Ovary (tissue), 9 donors: ENCODE measurements around the gene SYTL3. TPM values are rescaled to one million over a fixed set of nuclear protein-coding genes. Genes with fewer than 3 reads are reported as not detected.

Experiments used
- DNase-seq, 5 donors: peaks; one replicate each; pipeline ENCODE4 v3.0.0-alpha.2; 2019 to 2020
- H3K27ac ChIP-seq, 2 donors: fragments of 200-600 bp; one replicate each; pipeline versions ENCODE4 v1.5.1 to v1.8.0; 2019 to 2022
- H3K27me3 ChIP-seq: fragments of 200-600 bp; one replicate; pipeline ENCODE4 v1.8.0; 2022
- H3K36me3 ChIP-seq: fragments of 200-600 bp; sonication (generic); one replicate; pipeline ENCODE4 v1.5.1; 2019
- H3K4me1 ChIP-seq: one replicate; pipeline ENCODE4 v1.8.1; 2013; ENCODE audit warnings: mild to moderate bottlenecking, moderate library complexity; ENCODE audit not compliant: insufficient read depth
- H3K4me3 ChIP-seq: fragments of 200-600 bp; sonication (generic); one replicate; pipeline ENCODE4 v1.5.1; 2017
- H3K9me3 ChIP-seq, 2 donors: fragments of 200-600 bp in 1 of 2; sonication (generic) in 1 of 2; one replicate each; pipeline versions ENCODE4 v1.5.1 to v1.8.1; 2013 to 2019; ENCODE audit warnings: mild to moderate bottlenecking in 1 of 2, moderate library complexity in 1 of 2
- EP300 ChIP-seq: sonication (generic); formaldehyde crosslinking; IDR thresholded peaks from one replicate; pipeline ENCODE4 v1.6.1; 2017; ENCODE audit warnings: antibody characterized with exemption
- POLR2A ChIP-seq: fragments of 450-650 bp; IDR thresholded peaks from one replicate; pipeline ENCODE4 v1.6.1; 2017; ENCODE audit warnings: antibody characterized with exemption, mild to moderate bottlenecking, moderate library complexity
- WGBS, 3 donors: extraction: QIAGEN DNeasy Blood & Tissue Kit in 1 of 3; methylation state at CpG; one replicate each; pipeline versions ENCODE4 v1.1.5 to v1.1.7; 2013 to 2017; 5-methylcytosine and 5-hydroxymethylcytosine counted together
- intact Hi-C, 4 donors: fragments of 100-400 bp; cut with DNase I; formaldehyde crosslinking; loops; one replicate each; pipeline versions ENCODE4 v1.11.0 to v1.15.1; 2022 to 2023
- polyA plus RNA-seq, 2 donors: library from polyadenylated mRNA; stranded (reverse); fragments of 200-250 nt in 1 of 2; fragments of 350-450 nt in 1 of 2; fragmentation: Illumina TruSeq in 1 of 2; extraction: RNeasy Lipid Tissue Mini Kit (QIAGEN cat#74804) in 1 of 2; gene quantifications; one replicate each; pipeline ENCODE4 v1.2.3, GENCODE V29; 2013 to 2014
- total RNA-seq, 7 donors: library from RNA; depleted of rRNA in 2 of 7; stranded (reverse); fragments of >200 nt in 2 of 7; fragmentation: NEBNext Ultra II Directional in 3 of 7; extraction: Animal tissue kit (Norgen Biotek cat#: 25700) in 3 of 7; gene quantifications; one replicate each; pipeline versions ENCODE4 v1.1.0 to v1.2.4, GENCODE V29; 2016 to 2023
- TF ChIP-seq, protein P1 (sequence below), 3 donors: fragments of 450-650 bp in 2 of 3; fragments of 200-600 bp in 1 of 3; IDR thresholded peaks; one replicate each; pipeline versions ENCODE4 v1.5.1 to v1.8.0; 2016 to 2022; ENCODE audit warnings: antibody characterized with exemption in 3 of 3, mild to moderate bottlenecking in 1 of 3
- donor health status: DM: no; HTN: no; CAD: no; lungs with moderate emphysema.
- donor health status: DM: no; HTN: no; CAD: no.
- donor health status: Bipolar disorder and iron deficiency.
- donor health status: DM: yes; HTN: yes; CAD: no.
- donor health status: DM: no; HTN: no; CAD: no.
- donor health status: DM: yes; HTN: yes; CAD: no.

Gene SYTL3
- total and polyA plus RNA-seq, 9 donors = 1.7 to 7.8 (median 2.5) TPM

DNA sequence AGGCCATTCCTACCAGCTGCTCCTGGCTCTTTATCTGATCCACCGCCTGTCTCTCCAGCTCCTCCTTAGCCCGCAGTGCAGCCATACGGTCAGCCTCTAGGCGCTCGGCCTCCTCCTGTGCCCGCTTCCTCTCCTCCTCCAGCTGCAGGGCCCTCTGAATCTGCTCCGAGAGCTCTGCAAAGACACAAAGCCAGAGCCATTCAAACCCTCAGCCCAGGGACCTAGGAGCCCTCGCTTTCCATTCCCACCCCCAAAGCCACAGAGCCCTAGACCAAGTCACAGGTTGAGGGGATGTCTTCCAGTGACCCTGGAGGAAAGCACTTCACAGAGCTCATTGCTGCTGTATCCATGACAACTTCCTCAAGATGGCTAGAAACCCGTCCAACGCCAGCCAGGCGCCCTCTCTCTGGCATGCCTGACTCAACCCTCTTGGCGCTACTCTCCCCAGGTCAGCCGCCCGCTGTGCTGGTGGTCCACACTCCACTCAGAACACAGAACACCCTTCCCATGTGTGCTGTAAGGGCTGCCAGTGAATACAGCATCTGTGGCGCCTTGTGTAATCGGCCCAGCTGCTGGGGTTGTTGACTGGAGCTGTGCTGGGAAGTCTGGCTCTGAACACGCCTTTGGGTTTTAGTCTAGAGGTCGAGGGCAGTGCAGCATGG lies 120.0 kb downstream of the SYTL3 start:
- H3K4me1 ChIP-seq = peaks cover 3% of the 10 kb centered on the region
- intact Hi-C loops = no loop called here
- no peaks in the 10 kb centered on the region for H3K9me3 ChIP-seq
- no peak overlapping the region for H3K4me3 ChIP-seq
- whole genome bisulfite sequencing, 3 donors = 88 to 91% (median 90%) methylated on average over 18 of the region's 18 CpGs
- DNase-seq = peak in 1 of 5 donors; percentile 21
- TF ChIP-seq, protein P1, sequence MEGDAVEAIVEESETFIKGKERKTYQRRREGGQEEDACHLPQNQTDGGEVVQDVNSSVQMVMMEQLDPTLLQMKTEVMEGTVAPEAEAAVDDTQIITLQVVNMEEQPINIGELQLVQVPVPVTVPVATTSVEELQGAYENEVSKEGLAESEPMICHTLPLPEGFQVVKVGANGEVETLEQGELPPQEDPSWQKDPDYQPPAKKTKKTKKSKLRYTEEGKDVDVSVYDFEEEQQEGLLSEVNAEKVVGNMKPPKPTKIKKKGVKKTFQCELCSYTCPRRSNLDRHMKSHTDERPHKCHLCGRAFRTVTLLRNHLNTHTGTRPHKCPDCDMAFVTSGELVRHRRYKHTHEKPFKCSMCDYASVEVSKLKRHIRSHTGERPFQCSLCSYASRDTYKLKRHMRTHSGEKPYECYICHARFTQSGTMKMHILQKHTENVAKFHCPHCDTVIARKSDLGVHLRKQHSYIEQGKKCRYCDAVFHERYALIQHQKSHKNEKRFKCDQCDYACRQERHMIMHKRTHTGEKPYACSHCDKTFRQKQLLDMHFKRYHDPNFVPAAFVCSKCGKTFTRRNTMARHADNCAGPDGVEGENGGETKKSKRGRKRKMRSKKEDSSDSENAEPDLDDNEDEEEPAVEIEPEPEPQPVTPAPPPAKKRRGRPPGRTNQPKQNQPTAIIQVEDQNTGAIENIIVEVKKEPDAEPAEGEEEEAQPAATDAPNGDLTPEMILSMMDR (IDR thresholded peaks at IDR 0.05) = no peak
- TF ChIP-seq POLR2A (no peak), EP300 (no peak)
- no peak overlapping the region for H3K27ac ChIP-seq
- no peaks in the 10 kb centered on the region for H3K27me3 ChIP-seq
- H3K36me3 ChIP-seq = no peaks in the 10 kb centered on the region

- intact Hi-C loops = no loop called here
Measured at GRCh38 chr6:158770533-158771330, 120.9 kb downstream of the SYTL3 start.

DNA sequence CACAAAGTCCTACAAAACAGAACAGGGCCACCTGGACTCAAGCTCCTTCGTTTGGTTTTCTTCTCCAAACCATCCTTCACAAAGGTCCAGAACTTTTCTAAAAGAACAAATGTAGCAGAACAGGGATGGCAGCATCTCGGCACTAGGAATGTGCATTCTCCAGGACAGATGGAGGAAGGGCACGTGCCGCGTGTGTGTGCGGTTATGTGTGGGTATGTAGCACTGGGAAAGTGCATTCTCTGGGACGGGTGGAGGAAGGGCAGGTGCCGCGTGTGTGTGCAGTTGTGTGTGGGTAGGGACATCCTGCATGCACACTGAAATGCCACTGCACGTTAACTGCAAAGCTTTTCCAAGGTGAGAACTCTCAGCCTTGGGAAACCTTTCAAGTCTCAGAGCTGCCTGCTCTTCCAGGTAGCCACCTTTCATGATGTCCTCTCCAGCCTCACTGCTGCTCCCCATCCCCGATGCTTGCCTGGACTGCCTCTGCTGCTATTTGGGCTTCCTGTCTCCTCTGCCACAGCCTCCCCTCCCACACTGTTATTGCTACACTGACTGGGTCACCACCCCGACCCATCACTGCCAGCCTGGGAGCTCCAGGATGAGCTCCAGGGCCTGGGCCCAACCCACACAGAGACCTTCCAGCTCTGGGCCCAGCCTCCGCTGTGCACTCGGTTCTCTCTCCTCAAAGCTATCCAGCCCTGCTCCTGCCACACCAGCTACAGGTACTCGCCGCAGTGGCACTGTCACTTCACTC lies 121.7 kb downstream of the SYTL3 start:
- H3K9me3 ChIP-seq = no peaks in the 10 kb centered on the region
- no peak for DNase-seq
- 91 to 93% (median 92%) methylated on average over 16 of the region's 16 CpGs for WGBS, 3 donors
- intact Hi-C loops = no loop called here
- no peak overlapping the region for H3K4me3 ChIP-seq
- TF ChIP-seq, protein P1 (IDR thresholded peaks at IDR 0.05) = no peak
- no peak for TF ChIP-seq POLR2A
- TF ChIP-seq EP300 = no peak
- H3K27ac ChIP-seq = no peak overlapping the region
- no peaks in the 10 kb centered on the region for H3K36me3 ChIP-seq
- H3K4me1 ChIP-seq = peaks cover 3% of the 10 kb centered on the region
- H3K27me3 ChIP-seq = no peaks in the 10 kb centered on the region

More at GRCh38 chr6:158770533-158771330, 120.9 kb downstream of the SYTL3 start:
- no peak for DNase-seq
- Histone ChIP-seq H3K4me1 (peaks cover 3% of the 10 kb centered on the region), H3K36me3 (no peaks in the 10 kb centered on the region), H3K9me3 (no peaks in the 10 kb centered on the region), H3K4me3 (no peak overlapping the region), H3K27me3 (no peaks in the 10 kb centered on the region), H3K27ac (no peak overlapping the region)
- TF ChIP-seq, protein P1 (IDR thresholded peaks at IDR 0.05) = no peak
- WGBS, 3 donors = 75 to 83% (median 81%) methylated on average over 21 of the region's 21 CpGs

DNA sequence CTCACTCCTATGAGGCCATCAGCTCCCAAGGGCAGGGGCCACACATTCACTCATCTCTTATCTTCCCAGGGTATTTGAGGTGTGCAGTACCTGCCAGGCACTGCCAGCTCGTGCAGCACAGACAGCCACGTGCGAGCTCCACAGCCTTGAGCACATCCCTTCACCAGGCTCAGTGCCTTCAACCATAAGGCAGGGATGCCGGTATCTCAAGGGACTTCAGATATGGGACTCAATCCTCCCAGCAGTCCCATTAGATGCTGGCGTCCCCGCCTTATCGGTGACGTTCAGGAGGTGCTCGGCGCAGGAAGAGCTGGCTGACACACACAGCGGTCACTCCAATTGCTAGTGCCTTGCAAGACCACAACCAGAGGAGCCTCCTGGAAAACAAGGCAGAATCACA lies 122.3 kb downstream of the SYTL3 start:
- peak in 1 of 5 donors; percentile 16 for DNase-seq
- TF ChIP-seq, protein P1 (IDR thresholded peaks at IDR 0.05) = no peak
- no peak for TF ChIP-seq POLR2A
- no peak for TF ChIP-seq EP300
- no peaks in the 10 kb centered on the region for H3K9me3 ChIP-seq
- no peaks in the 10 kb centered on the region for H3K36me3 ChIP-seq
- peaks cover 3% of the 10 kb centered on the region for H3K4me1 ChIP-seq
- H3K27me3 ChIP-seq = no peaks in the 10 kb centered on the region
- no peak overlapping the region for H3K27ac ChIP-seq
- intact Hi-C loops = no loop called here
- WGBS, 3 donors = 90 to 97% (median 92%) methylated on average over 11 of the region's 11 CpGs
- no peak overlapping the region for H3K4me3 ChIP-seq
